CD14-positive monocyte (primary cell): Measurements from ENCODE around the gene DIS3L. TPM values are rescaled to one million over a fixed set of nuclear protein-coding genes. Genes with fewer than 3 reads are reported as not detected.

ENCODE experiments used
- DNase-seq, 3 donors: peaks; one replicate each; pipeline ENCODE4 v3.0.0-alpha.2; 2011 to 2022
- H2AFZ ChIP-seq: 2 replicates; pipeline ENCODE4 v1.6.0; 2012; ENCODE audit warnings: mild to moderate bottlenecking, low read depth, low read length, inconsistent platforms; ENCODE audit not compliant: insufficient read depth, poor library complexity, severe bottlenecking
- H3K27ac ChIP-seq, 2 donors: 1 replicate in 1 of 2; 2 replicates in 1 of 2; pipeline ENCODE4 v1.5.1; 2012 to 2013; ENCODE audit warnings: low read length in 2 of 2, control low read depth in 1 of 2, inconsistent platforms in 1 of 2, low read depth in 1 of 2, mild to moderate bottlenecking in 1 of 2
- H3K27me3 ChIP-seq, 2 donors: one replicate each; pipeline versions ENCODE4 v1.6.0 to v1.6.1; 2011 to 2013; ENCODE audit warnings: low read length in 2 of 2; ENCODE audit not compliant: control insufficient read depth in 2 of 2, insufficient read depth in 2 of 2
- H3K36me3 ChIP-seq, 2 donors: replicated peaks in 1 of 2; 1 replicate in 1 of 2; 2 replicates in 1 of 2; pipeline versions ENCODE4 v1.5.1 to v1.6.1; 2012 to 2013; ENCODE audit warnings: low read length in 2 of 2, control low read depth in 1 of 2, inconsistent platforms in 1 of 2, mild to moderate bottlenecking in 1 of 2; ENCODE audit not compliant: insufficient read depth in 2 of 2, control insufficient read depth in 1 of 2
- H3K4me1 ChIP-seq, 2 donors: 1 replicate in 1 of 2; 2 replicates in 1 of 2; pipeline versions ENCODE4 v1.5.1 to v1.6.1; 2012 to 2013; ENCODE audit warnings: low read length in 2 of 2, control low read depth in 1 of 2, inconsistent platforms in 1 of 2, mild to moderate bottlenecking in 1 of 2, moderate library complexity in 1 of 2; ENCODE audit not compliant: insufficient read depth in 2 of 2, control insufficient read depth in 1 of 2
- H3K4me2 ChIP-seq: replicated peaks from 2 replicates; pipeline ENCODE3; 2012; ENCODE audit warnings: low read length, moderate library complexity, mild to moderate bottlenecking; ENCODE audit not compliant: poor library complexity, severe bottlenecking; ENCODE audit errors: extremely low read depth
- H3K4me3 ChIP-seq, 3 experiments: fragments of 200-600 bp in 1 of 3; sonication (generic) in 1 of 3; replicated peaks in 1 of 3; 1 replicate in 2 of 3; 2 replicates in 1 of 3; pipeline ENCODE4 v1.5.1; 2011 to 2013; ENCODE audit warnings: low read length in 3 of 3, mild to moderate bottlenecking in 3 of 3, control low read depth in 2 of 3, low read depth in 2 of 3, inconsistent platforms in 1 of 3, moderate library complexity in 1 of 3
- H3K79me2 ChIP-seq: 2 replicates; pipeline ENCODE4 v1.6.0; 2012; ENCODE audit warnings: mild to moderate bottlenecking, control low read depth, inconsistent platforms, low read length, moderate library complexity; ENCODE audit not compliant: insufficient read depth
- H3K9ac ChIP-seq: 2 replicates; pipeline ENCODE4 v1.6.0; 2017; ENCODE audit warnings: low read length, mild to moderate bottlenecking; ENCODE audit not compliant: insufficient read depth, poor library complexity, severe bottlenecking
- H3K9me3 ChIP-seq, 2 donors: replicated peaks in 1 of 2; 1 replicate in 1 of 2; 2 replicates in 1 of 2; pipeline versions ENCODE4 v1.5.1 to v1.6.1; 2012 to 2013; ENCODE audit warnings: low read length in 2 of 2, control low read depth in 1 of 2; ENCODE audit not compliant: control insufficient read depth in 1 of 2, insufficient read depth in 1 of 2
- H4K20me1 ChIP-seq: 2 replicates; pipeline ENCODE4 v1.6.0; 2012; ENCODE audit warnings: mild to moderate bottlenecking, low read length, control low read depth, moderate library complexity; ENCODE audit not compliant: insufficient read depth
- H3K27ac Mint-ChIP-seq, 7 donors: one replicate each; pipeline ENCODE4 v1.8.0; 2020; ENCODE audit warnings: mild to moderate bottlenecking in 7 of 7, mixed read lengths in 7 of 7, moderate library complexity in 6 of 7, inconsistent platforms in 2 of 7
- H3K27me3 Mint-ChIP-seq, 3 donors: one replicate each; pipeline ENCODE4 v1.8.0; 2021 to 2022; ENCODE audit warnings: low read depth in 3 of 3, mild to moderate bottlenecking in 3 of 3, mixed read lengths in 3 of 3, moderate library complexity in 3 of 3, inconsistent platforms in 1 of 3
- H3K36me3 Mint-ChIP-seq, 2 donors: one replicate each; pipeline ENCODE4 v1.8.0; 2020; ENCODE audit warnings: mixed read lengths in 2 of 2, inconsistent platforms in 1 of 2, mild to moderate bottlenecking in 1 of 2
- H3K4me1 Mint-ChIP-seq: one replicate; pipeline ENCODE4 v1.8.0; 2020; ENCODE audit warnings: mild to moderate bottlenecking, mixed read lengths
- H3K4me3 Mint-ChIP-seq, 2 donors: one replicate each; pipeline ENCODE4 v1.8.0; 2020; ENCODE audit warnings: mild to moderate bottlenecking in 2 of 2, mixed read lengths in 2 of 2, moderate library complexity in 1 of 2
- H3K9me3 Mint-ChIP-seq, 7 donors: one replicate each; pipeline ENCODE4 v1.8.0; 2020 to 2022; ENCODE audit warnings: mixed read lengths in 7 of 7, mild to moderate bottlenecking in 6 of 7, moderate library complexity in 6 of 7, inconsistent platforms in 2 of 7
- CTCF ChIP-seq: fragments of 200-600 bp; IDR thresholded peaks from one replicate; pipeline ENCODE4 v1.8.0; 2022; ENCODE audit warnings: antibody characterized with exemption, mild to moderate bottlenecking
- WGBS: methylation state at CpG from one replicate; pipeline ENCODE4 v1.1.5; 2013; ENCODE audit warnings: missing lambda C conversion rate; ENCODE audit not compliant: insufficient coverage; 5-methylcytosine and 5-hydroxymethylcytosine counted together
- intact Hi-C, 2 donors: fragments of 100-400 bp; cut with micrococcal nuclease; formaldehyde crosslinking; loops; one replicate each; pipeline versions ENCODE4 v1.15.0 to v1.15.1; 2023
- polyA plus RNA-seq, 3 donors: library from polyadenylated mRNA; depleted of rRNA in 1 of 3; unstranded in 2 of 3; stranded (reverse) in 1 of 3; fragments of 300-500 nt in 2 of 3; fragments of >200 nt in 1 of 3; fragmentation: Illumina TruSeq in 2 of 3; gene quantifications; 1 replicate in 2 of 3; 2 replicates in 1 of 3; pipeline ENCODE4 v1.2.3, GENCODE V29; 2012 to 2021

DIS3L gene
- polyA plus RNA-seq, 3 donors: 13.2 to 17.0 (median 13.6) TPM

GRCh38 chr15:66252685-66253417 is 40.5 kb upstream of the DIS3L start:
- Histone ChIP-seq H3K36me3 (no peaks in the 10 kb centered on the region), H4K20me1 (no peaks in the 10 kb centered on the region), H2AFZ (peak overlapping the region; percentile 63), H3K9me3 (peaks cover 0 to 31% of the 10 kb centered on the region in 2 donors), H3K9ac (peak overlapping the region; percentile 32), H3K79me2 (no peaks in the 10 kb centered on the region), H3K4me3 (peak overlapping the region; percentile 12 to 77 (median 33)), H3K27ac (no peak overlapping the region), H3K27me3 (peaks cover 86 to 89% of the 10 kb centered on the region in 2 donors), H3K4me1 (peaks cover 22 to 30% of the 10 kb centered on the region in 2 donors), H3K4me2 (peak overlapping the region; percentile 92)
- no peak for TF ChIP-seq CTCF
- no peak for DNase-seq
- intact Hi-C loops: no loop called here
- H3K27ac Mint-ChIP-seq: no peak overlapping the region
- H3K36me3 Mint-ChIP-seq: peaks cover 6 to 7% of the 10 kb centered on the region in 2 donors
- WGBS: 0% methylated on average over 60 of the region's 64 CpGs
- peaks cover 27% of the 10 kb centered on the region for H3K4me1 Mint-ChIP-seq
- peaks cover 82 to 95% (median 83%) of the 10 kb centered on the region in 3 donors for H3K27me3 Mint-ChIP-seq
- peaks cover 0 to 22% (median 12%) of the 10 kb centered on the region in 7 donors for H3K9me3 Mint-ChIP-seq
- peak overlapping the region; percentile 80 to 93 for H3K4me3 Mint-ChIP-seq

GRCh38 chr15:66253418-66254088 is 39.8 kb upstream of the DIS3L start, which contains the start of gene MEGF11:
MEGF11 (minus strand) TSS chr15:66253750; CDS start chr15:66128403, 125,347 bp downstream.
- peak within 1 kb of the TSS; percentile 12 to 77 (median 33) for H3K4me3 ChIP-seq
- TF ChIP-seq CTCF: no peak
- peaks cover 90 to 94% of the 10 kb centered on the region in 2 donors for H3K27me3 ChIP-seq
- no peaks in the 10 kb centered on the region for H3K79me2 ChIP-seq
- no peaks in the 10 kb centered on the region for H4K20me1 ChIP-seq
- peak within 1 kb of the TSS; percentile 92 for H3K4me2 ChIP-seq
- H3K36me3 Mint-ChIP-seq: peaks cover 6 to 7% of the 10 kb centered on the region in 2 donors
- H3K27ac ChIP-seq: no peak within 1 kb of the TSS
- peaks cover 0 to 22% (median 12%) of the 10 kb centered on the region in 7 donors for H3K9me3 Mint-ChIP-seq
- peaks cover 22 to 30% of the 10 kb centered on the region in 2 donors for H3K4me1 ChIP-seq
- H3K9me3 ChIP-seq: peaks cover 0 to 31% of the 10 kb centered on the region in 2 donors
- peak within 1 kb of the TSS; percentile 80 to 97 for H3K4me3 Mint-ChIP-seq
- WGBS: under 1% methylated on average over 57 of the region's 64 CpGs
- no peak within 1 kb of the TSS for H3K27ac Mint-ChIP-seq
- no peaks in the 10 kb centered on the region for H3K36me3 ChIP-seq
- intact Hi-C loops: no loop called here
- H3K4me1 Mint-ChIP-seq: peaks cover 27% of the 10 kb centered on the region
- peak within 1 kb of the TSS; percentile 63 for H2AFZ ChIP-seq
- peak within 1 kb of the TSS; percentile 32 for H3K9ac ChIP-seq
- H3K27me3 Mint-ChIP-seq: peaks cover 77 to 95% (median 80%) of the 10 kb centered on the region in 3 donors
- DNase-seq: no peak
